ENCODE measurements around the gene PAK1.
A peak's percentile ranks its signal among the peaks of the same experiment; 100 is the strongest.

Gene PAK1

GRCh38 chr11:77473801-77474683 lies at the start of gene PAK1:
PAK1 (minus strand) TSS chr11:77474094; CDS start chr11:77392520, 81,574 bp downstream.
- peak; percentile 8 for TF ChIP-seq CTCF (IDR thresholded peaks at IDR 0.05; ENCODE audit: low read depth, low read length)
- H3K4me3 ChIP-seq (replicated peaks in 1 of 2; ENCODE audit: low read depth in 2 of 2, low read length in 2 of 2): peak within 1 kb of the TSS; percentile 52 to 53
- DNase-seq (ENCODE audit: low read depth in 2 of 2): peak; percentile 74 to 78

- TF ChIP-seq CTCF (IDR thresholded peaks at IDR 0.05; ENCODE audit: low read depth, low read length): no peak
- DNase-seq (ENCODE audit: low read depth in 2 of 2): no peak
- H3K4me3 ChIP-seq (replicated peaks in 1 of 2; ENCODE audit: low read depth in 2 of 2, low read length in 2 of 2): no peak overlapping the region
Measured at GRCh38 chr11:77522215-77522614, 48.3 kb upstream of the PAK1 start.

GRCh38 chr11:77519847-77520246 lies 46.0 kb upstream of the PAK1 start:
- TF ChIP-seq CTCF (IDR thresholded peaks at IDR 0.05; ENCODE audit: low read depth, low read length): no peak
- DNase-seq (ENCODE audit: low read depth in 2 of 2): no peak

GRCh38 chr11:77518471-77518870 lies 44.6 kb upstream of the PAK1 start:
- no peak for TF ChIP-seq CTCF (IDR thresholded peaks at IDR 0.05; ENCODE audit: low read depth, low read length)
- H3K4me3 ChIP-seq (replicated peaks in 1 of 2; ENCODE audit: low read depth in 2 of 2, low read length in 2 of 2): no peak overlapping the region
- no peak for DNase-seq (ENCODE audit: low read depth in 2 of 2)

More at GRCh38 chr11:77519847-77520246, 46.0 kb upstream of the PAK1 start:
- no peak overlapping the region for H3K4me3 ChIP-seq (replicated peaks in 1 of 2; ENCODE audit: low read depth in 2 of 2, low read length in 2 of 2)

- no peak for TF ChIP-seq CTCF (IDR thresholded peaks at IDR 0.05; ENCODE audit: low read depth, low read length)
- no peak for DNase-seq (ENCODE audit: low read depth in 2 of 2)
Measured at GRCh38 chr11:77517753-77518152, 43.9 kb upstream of the PAK1 start.

GRCh38 chr11:77517226-77517625 lies 43.3 kb upstream of the PAK1 start:
- DNase-seq (ENCODE audit: low read depth in 2 of 2): no peak
- no peak overlapping the region for H3K4me3 ChIP-seq (replicated peaks in 1 of 2; ENCODE audit: low read depth in 2 of 2, low read length in 2 of 2)
- TF ChIP-seq CTCF (IDR thresholded peaks at IDR 0.05; ENCODE audit: low read depth, low read length): no peak

More at GRCh38 chr11:77517753-77518152, 43.9 kb upstream of the PAK1 start:
- H3K4me3 ChIP-seq (replicated peaks in 1 of 2; ENCODE audit: low read depth in 2 of 2, low read length in 2 of 2): no peak overlapping the region

All from cardiac fibroblast (primary cell).